Sigmoid colon (tissue), 3 donors: Measurements from ENCODE around the gene PROC.

Source experiments
- CTCF ChIP-seq, 4 experiments: fragments of 450-650 bp in 3 of 4; fragments of 200-600 bp in 1 of 4; IDR thresholded peaks; one replicate each; pipeline ENCODE4 v1.5.1; 2016 to 2019; ENCODE audit warnings: antibody characterized with exemption in 4 of 4, mild to moderate bottlenecking in 3 of 4, moderate library complexity in 2 of 4
- POLR2A ChIP-seq, 2 donors: fragments of 450-650 bp; IDR thresholded peaks; one replicate each; pipeline ENCODE4 v1.6.1; 2016; ENCODE audit warnings: antibody characterized with exemption in 2 of 2, mild to moderate bottlenecking in 2 of 2, moderate library complexity in 2 of 2

- TF ChIP-seq CTCF (IDR thresholded peaks at IDR 0.05) (no peak), POLR2A (IDR thresholded peaks at IDR 0.05) (no peak)
Measured at GRCh38 chr2:127451981-127452380, 33.8 kb downstream of the PROC start.
